Caco-2 (cell line): ENCODE results near the gene OR51E1. TPM values are rescaled to one million over a fixed set of nuclear protein-coding genes. Genes with fewer than 3 reads are reported as not detected.

Source experiments
- BruUV-seq: library from RNA; stranded (reverse); fragments of 400-500 nt; replicated peaks from 2 replicates; lab custom pipeline; 2021; lab: Mats Ljungman, UMichigan
- CTCF ChIA-PET: fragments of 300-600 bp; sonication (Branson Sonifier 250); formaldehyde crosslinking; loops from one replicate; lab custom pipeline; 2022; ENCODE audit warnings: antibody characterized with exemption; lab: Charles Lee
- POLR2A ChIA-PET: fragments of 300-600 bp; sonication (Branson Sonifier 250); formaldehyde crosslinking; loops from one replicate; lab custom pipeline; 2022; ENCODE audit warnings: antibody characterized with exemption; lab: Charles Lee
- DNase-seq, 2 experiments: peaks; one replicate each; pipeline versions ENCODE4 v3.0.0 to v3.0.0-alpha.2; 2020 to 2022
- H3K27me3 ChIP-seq: replicated peaks from 2 replicates; pipeline ENCODE4 v1.6.0; 2011; ENCODE audit warnings: low read length; ENCODE audit not compliant: control insufficient read depth, insufficient read depth
- H3K36me3 ChIP-seq: 2 replicates; pipeline ENCODE4 v1.5.1; 2011; ENCODE audit warnings: low read length; ENCODE audit not compliant: control insufficient read depth, insufficient read depth
- H3K4me1 ChIP-seq: fragments of 250-450 bp; sonication (Bioruptor Pico); 2 replicates; pipeline ENCODE4 v1.5.1; 2020; ENCODE audit warnings: mild to moderate bottlenecking
- H3K4me3 ChIP-seq: 2 replicates; pipeline ENCODE4 v1.5.1; 2011; ENCODE audit warnings: low read depth, mild to moderate bottlenecking, control low read depth, low read length
- H3K9me3 ChIP-seq: fragments of 250-450 bp; sonication (Bioruptor Pico); 2 replicates; pipeline ENCODE4 v1.5.1; 2020; ENCODE audit warnings: mild to moderate bottlenecking, moderate library complexity
- H3K27ac Mint-ChIP-seq: one replicate; pipeline ENCODE4 v1.8.0; 2022; ENCODE audit warnings: mixed read lengths; ENCODE audit not compliant: unreplicated experiment
- H3K27me3 Mint-ChIP-seq: one replicate; pipeline ENCODE4 v1.8.0; 2022; ENCODE audit warnings: mixed read lengths; ENCODE audit not compliant: insufficient read depth, unreplicated experiment
- H3K36me3 Mint-ChIP-seq: one replicate; pipeline ENCODE4 v1.8.0; 2022; ENCODE audit warnings: mild to moderate bottlenecking, mixed read lengths; ENCODE audit not compliant: insufficient read depth, unreplicated experiment
- H3K4me1 Mint-ChIP-seq: one replicate; pipeline ENCODE4 v1.8.0; 2022; ENCODE audit warnings: low read depth, mixed read lengths; ENCODE audit not compliant: unreplicated experiment
- H3K4me3 Mint-ChIP-seq: one replicate; pipeline ENCODE4 v1.8.0; 2022; ENCODE audit warnings: mild to moderate bottlenecking, moderate library complexity, mixed read lengths; ENCODE audit not compliant: unreplicated experiment
- H3K9me3 Mint-ChIP-seq: one replicate; pipeline ENCODE4 v1.8.0; 2022; ENCODE audit warnings: mixed read lengths; ENCODE audit not compliant: unreplicated experiment
- CTCF ChIP-seq, 2 experiments: fragments of 200-600 bp in 1 of 2; IDR thresholded peaks; 1 replicate in 1 of 2; 2 replicates in 1 of 2; pipeline versions ENCODE4 v1.5.1 to v1.8.0; 2011 to 2022; ENCODE audit warnings: antibody characterized with exemption in 1 of 2, control low read depth in 1 of 2, inconsistent platforms in 1 of 2, low read depth in 1 of 2, low read length in 1 of 2, mild to moderate bottlenecking in 1 of 2, moderate library complexity in 1 of 2; ENCODE audit not compliant: insufficient read depth in 1 of 2, severe bottlenecking in 1 of 2, unreplicated experiment in 1 of 2
- intact Hi-C: fragments of 100-400 bp; cut with micrococcal nuclease; formaldehyde crosslinking; loops from one replicate; pipeline ENCODE4 v1.10.0; 2022; ENCODE audit not compliant: unreplicated experiment
- total RNA-seq: library from RNA; stranded (reverse); gene quantifications from 2 replicates; pipeline ENCODE4 v1.2.3, GENCODE V29; 2022

OR51E1 gene
- total RNA-seq, 1 experiment from 2014 or later = not detected

GRCh38 chr11:4658629-4659445 is 15.1 kb downstream of the OR51E1 start:
- intact Hi-C loops = no loop called here
- H3K9me3 Mint-ChIP-seq = no peaks in the 10 kb centered on the region
- no peaks in the 10 kb centered on the region for H3K36me3 Mint-ChIP-seq
- no peak for TF ChIP-seq CTCF (IDR thresholded peaks at IDR 0.05; ENCODE audit: insufficient read depth in 1 of 2, low read depth in 1 of 2, low read length in 1 of 2, severe bottlenecking in 1 of 2, unreplicated experiment in 1 of 2)
- ChIA-PET POLR2A (no interaction called here), CTCF (no interaction called here)
- peaks cover 5% of the 10 kb centered on the region; the same call in 1 of the 2 replicates for H3K4me1 ChIP-seq
- no peaks in the 10 kb centered on the region; the same call in 1 of the 2 replicates for H3K9me3 ChIP-seq
- DNase-seq = no peak
- H3K27me3 ChIP-seq = no peaks in the 10 kb centered on the region; the same call in 1 of the 2 replicates
- H3K4me3 Mint-ChIP-seq = no peak overlapping the region
- no peak overlapping the region for H3K4me3 ChIP-seq
- H3K36me3 ChIP-seq = no peaks in the 10 kb centered on the region
- no peak overlapping the region for H3K27ac Mint-ChIP-seq
- peaks cover 16% of the 10 kb centered on the region for H3K27me3 Mint-ChIP-seq
- H3K4me1 Mint-ChIP-seq = no peaks in the 10 kb centered on the region
- BruUV-seq = no TSS peak

GRCh38 chr11:4662876-4663275 is 19.1 kb downstream of the OR51E1 start:
- Histone ChIP-seq H3K27me3 (no peaks in the 10 kb centered on the region), H3K4me3 (no peak overlapping the region), H3K4me1 (peaks cover 5% of the 10 kb centered on the region; the same call in 1 of the 2 replicates), H3K36me3 (no peaks in the 10 kb centered on the region), H3K9me3 (no peaks in the 10 kb centered on the region)
- no peaks in the 10 kb centered on the region for H3K9me3 Mint-ChIP-seq
- no peak for DNase-seq
- intact Hi-C loops = no loop called here
- no TSS peak for BruUV-seq
- POLR2A ChIA-PET = no interaction called here
- no peak for TF ChIP-seq CTCF (IDR thresholded peaks at IDR 0.05; ENCODE audit: insufficient read depth in 1 of 2, low read depth in 1 of 2, low read length in 1 of 2, severe bottlenecking in 1 of 2, unreplicated experiment in 1 of 2)
- no peaks in the 10 kb centered on the region for H3K4me1 Mint-ChIP-seq
- H3K4me3 Mint-ChIP-seq = no peak overlapping the region
- H3K27me3 Mint-ChIP-seq = peaks cover 21% of the 10 kb centered on the region
- H3K27ac Mint-ChIP-seq = no peak overlapping the region
- no peaks in the 10 kb centered on the region for H3K36me3 Mint-ChIP-seq
- CTCF ChIA-PET = no interaction called here

- Mint-ChIP-seq H3K4me3 (no peak overlapping the region), H3K27me3 (peaks cover 21% of the 10 kb centered on the region), H3K4me1 (no peaks in the 10 kb centered on the region), H3K36me3 (no peaks in the 10 kb centered on the region), H3K9me3 (no peaks in the 10 kb centered on the region), H3K27ac (no peak overlapping the region)
- no peak for DNase-seq
- no peaks in the 10 kb centered on the region for H3K36me3 ChIP-seq
- intact Hi-C loops = no loop called here
- BruUV-seq = no TSS peak
- CTCF ChIA-PET = no interaction called here
- H3K4me1 ChIP-seq = peaks cover 2% of the 10 kb centered on the region; the same call in 1 of the 2 replicates
- TF ChIP-seq CTCF (IDR thresholded peaks at IDR 0.05; ENCODE audit: insufficient read depth in 1 of 2, low read depth in 1 of 2, low read length in 1 of 2, severe bottlenecking in 1 of 2, unreplicated experiment in 1 of 2) = no peak
- no peaks in the 10 kb centered on the region for H3K27me3 ChIP-seq
- POLR2A ChIA-PET = no interaction called here
- no peaks in the 10 kb centered on the region for H3K9me3 ChIP-seq
- H3K4me3 ChIP-seq = no peak overlapping the region
These were observed 20.4 kb downstream of the OR51E1 start for GRCh38 chr11:4664183-4664582.
